ENCODE measurements around the gene CNOT11.

The CNOT11 gene

DNA sequence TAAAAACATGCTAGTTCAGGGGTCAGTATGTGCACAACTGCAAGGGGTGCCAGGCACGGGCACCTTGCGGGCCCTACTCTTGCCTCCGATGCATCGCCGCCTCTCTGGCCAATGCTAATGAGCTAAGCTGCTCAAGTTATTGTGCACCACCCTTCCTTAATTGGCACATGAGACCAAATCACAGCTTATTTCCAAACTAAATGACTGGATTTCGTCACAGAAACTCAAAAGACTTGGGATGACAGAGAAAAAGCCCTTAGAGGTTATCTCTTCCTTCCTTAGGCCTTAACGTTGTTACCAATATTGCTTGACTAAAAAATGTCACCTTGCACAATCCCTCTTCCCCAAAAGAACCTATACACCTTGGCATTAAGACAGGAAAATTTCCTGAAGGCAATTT is 48.1 kb downstream of the CNOT11 start:
- WGBS = 67% methylated on average over 7 of the region's 7 CpGs
- H3K4me3 ChIP-seq (ENCODE audit: low read length) = no peak overlapping the region
- no peaks in the 10 kb centered on the region for H3K9me3 ChIP-seq (ENCODE audit: insufficient read depth, low read depth, low read length)
- H3K27ac ChIP-seq (ENCODE audit: low read depth, low read length) = no peak overlapping the region
- no peak overlapping the region for H3K9ac ChIP-seq (ENCODE audit: low read depth, low read length)
- no peaks in the 10 kb centered on the region for H3K27me3 ChIP-seq (ENCODE audit: insufficient read depth, low read length)
- peaks cover 2% of the 10 kb centered on the region; the same call in 1 of the 2 replicates for H3K4me1 ChIP-seq (ENCODE audit: insufficient read depth, low read length)
- peaks cover 4% of the 10 kb centered on the region for H3K36me3 ChIP-seq (ENCODE audit: insufficient read depth, low read length)

GRCh38 chr2:101302016-101302415 is 49.3 kb downstream of the CNOT11 start:
- no peak overlapping the region for H3K9ac ChIP-seq (ENCODE audit: low read depth, low read length)
- H3K36me3 ChIP-seq (ENCODE audit: insufficient read depth, low read length) = peaks cover 4% of the 10 kb centered on the region
- no peaks in the 10 kb centered on the region for H3K27me3 ChIP-seq (ENCODE audit: insufficient read depth, low read length)
- WGBS = 91% methylated on average over 4 of the region's 4 CpGs
- H3K27ac ChIP-seq (ENCODE audit: low read depth, low read length) = no peak overlapping the region
- H3K4me3 ChIP-seq (ENCODE audit: low read length) = no peak overlapping the region
- peaks cover 9% of the 10 kb centered on the region; the same call in 1 of the 2 replicates for H3K4me1 ChIP-seq (ENCODE audit: insufficient read depth, low read length)
- H3K9me3 ChIP-seq (ENCODE audit: insufficient read depth, low read depth, low read length) = no peaks in the 10 kb centered on the region

GRCh38 chr2:101303688-101304087 is 51.0 kb downstream of the CNOT11 start:
- no peaks in the 10 kb centered on the region for H3K9me3 ChIP-seq (ENCODE audit: insufficient read depth, low read depth, low read length)
- H3K9ac ChIP-seq (ENCODE audit: low read depth, low read length) = no peak overlapping the region
- WGBS = no CpG with 5 or more reads among the region's 1 CpG
- H3K36me3 ChIP-seq (ENCODE audit: insufficient read depth, low read length) = peaks cover 4% of the 10 kb centered on the region
- H3K27ac ChIP-seq (ENCODE audit: low read depth, low read length) = no peak overlapping the region
- H3K27me3 ChIP-seq (ENCODE audit: insufficient read depth, low read length) = peaks cover 11% of the 10 kb centered on the region
- H3K4me1 ChIP-seq (ENCODE audit: insufficient read depth, low read length) = peaks cover 16% of the 10 kb centered on the region
- H3K4me3 ChIP-seq (ENCODE audit: low read length) = no peak overlapping the region

DNA sequence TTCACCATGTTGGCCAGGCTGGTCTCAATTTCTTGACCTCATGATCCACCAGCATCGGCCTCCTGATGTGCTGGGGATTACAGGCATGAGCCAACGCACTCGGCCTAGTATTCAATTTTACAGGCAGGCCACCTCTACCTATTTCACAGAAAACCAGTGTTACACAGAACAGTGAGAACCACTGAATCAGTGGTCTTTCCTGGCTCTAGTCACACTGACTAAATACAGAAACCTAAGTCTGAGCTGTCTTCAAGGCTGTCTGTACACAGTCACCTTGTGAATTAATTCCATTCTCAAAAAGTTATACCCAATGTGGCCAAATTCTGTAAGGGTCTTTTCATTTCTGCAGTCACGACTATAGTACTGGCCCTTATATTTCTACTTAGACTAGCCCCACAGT is 52.3 kb downstream of the CNOT11 start:
- no peak overlapping the region for H3K9ac ChIP-seq (ENCODE audit: low read depth, low read length)

GRCh38 chr2:101305492-101306078 is 52.9 kb downstream of the CNOT11 start:
- H3K27ac ChIP-seq (ENCODE audit: low read depth, low read length) = no peak overlapping the region
- 0 out of 2 replicates have a peak overlapping the region, but pooled peaks have one; percentile 2 for H3K4me3 ChIP-seq (ENCODE audit: low read length)
- H3K27me3 ChIP-seq (ENCODE audit: insufficient read depth, low read length) = peaks cover 11% of the 10 kb centered on the region
- peaks cover 4% of the 10 kb centered on the region; the same call in 1 of the 2 replicates for H3K36me3 ChIP-seq (ENCODE audit: insufficient read depth, low read length)
- peaks cover 20% of the 10 kb centered on the region for H3K4me1 ChIP-seq (ENCODE audit: insufficient read depth, low read length)
- H3K9ac ChIP-seq (ENCODE audit: low read depth, low read length) = no peak overlapping the region
- H3K9me3 ChIP-seq (ENCODE audit: insufficient read depth, low read depth, low read length) = no peaks in the 10 kb centered on the region
- 93% methylated on average over 5 of the region's 7 CpGs for WGBS

More for the DNA sequence above, 52.3 kb downstream of the CNOT11 start:
- Histone ChIP-seq H3K27me3 (ENCODE audit: insufficient read depth, low read length) (peaks cover 11% of the 10 kb centered on the region), H3K4me3 (ENCODE audit: low read length) (no peak overlapping the region), H3K9me3 (ENCODE audit: insufficient read depth, low read depth, low read length) (no peaks in the 10 kb centered on the region), H3K27ac (ENCODE audit: low read depth, low read length) (no peak overlapping the region), H3K4me1 (ENCODE audit: insufficient read depth, low read length) (peaks cover 16% of the 10 kb centered on the region), H3K36me3 (ENCODE audit: insufficient read depth, low read length) (peaks cover 4% of the 10 kb centered on the region; the same call in 1 of the 2 replicates)
- WGBS = 90% methylated on average over 4 of the region's 4 CpGs

- Histone ChIP-seq H3K9me3 (ENCODE audit: insufficient read depth, low read depth, low read length) (no peaks in the 10 kb centered on the region), H3K4me1 (ENCODE audit: insufficient read depth, low read length) (peaks cover 22% of the 10 kb centered on the region), H3K9ac (ENCODE audit: low read depth, low read length) (no peak overlapping the region; the same call in 1 of the 2 replicates), H3K4me3 (ENCODE audit: low read length) (peak overlapping the region; percentile 79), H3K27me3 (ENCODE audit: insufficient read depth, low read length) (peaks cover 11% of the 10 kb centered on the region), H3K27ac (ENCODE audit: low read depth, low read length) (no peak overlapping the region), H3K36me3 (ENCODE audit: insufficient read depth, low read length) (peaks cover 4% of the 10 kb centered on the region; the same call in 1 of the 2 replicates)
- 94% methylated on average over 7 of the region's 7 CpGs for WGBS
Observed at GRCh38 chr2:101306410-101306809, 53.7 kb downstream of the CNOT11 start.

DNA sequence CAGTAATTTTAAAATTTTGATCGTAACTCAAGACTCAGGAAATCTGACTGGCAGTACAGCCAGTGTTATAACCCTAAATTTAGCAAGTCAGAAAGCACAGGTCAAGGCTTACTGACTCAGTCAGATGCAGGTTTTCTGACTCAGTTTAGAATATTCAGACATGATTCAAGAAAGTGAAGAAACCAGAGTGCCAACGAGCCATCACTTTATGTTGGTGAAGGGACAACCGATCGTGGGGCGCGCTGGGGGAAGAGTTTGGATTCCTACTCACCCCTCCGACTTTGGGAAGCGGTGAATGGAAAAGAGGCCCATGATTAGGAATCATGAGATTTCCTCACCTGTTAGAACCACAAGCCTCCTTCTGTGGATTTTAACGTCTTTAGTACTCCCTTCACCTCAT is 54.8 kb downstream of the CNOT11 start:
- H3K27ac ChIP-seq (ENCODE audit: low read depth, low read length) = no peak overlapping the region
- peaks cover 4% of the 10 kb centered on the region; the same call in 1 of the 2 replicates for H3K36me3 ChIP-seq (ENCODE audit: insufficient read depth, low read length)
- peaks cover 22% of the 10 kb centered on the region for H3K4me1 ChIP-seq (ENCODE audit: insufficient read depth, low read length)
- H3K9ac ChIP-seq (ENCODE audit: low read depth, low read length) = peak overlapping the region; percentile 69
- H3K27me3 ChIP-seq (ENCODE audit: insufficient read depth, low read length) = peaks cover 11% of the 10 kb centered on the region
- peak overlapping the region; percentile 79 for H3K4me3 ChIP-seq (ENCODE audit: low read length)
- H3K9me3 ChIP-seq (ENCODE audit: insufficient read depth, low read depth, low read length) = no peaks in the 10 kb centered on the region
- 73% methylated on average over 9 of the region's 9 CpGs for WGBS

- 3% methylated on average over 57 of the region's 57 CpGs for WGBS
- H3K4me3 ChIP-seq (ENCODE audit: low read length) = peak overlapping the region; percentile 79
Observed at GRCh38 chr2:101307950-101308431, 55.3 kb downstream of the CNOT11 start.

GRCh38 chr2:101308432-101309210 is 55.9 kb downstream of the CNOT11 start, which contains the start of gene RNF149:
Gene RNF149 (minus strand): TSS chr2:101308701. CDS start chr2:101308588, 113 bp downstream.
- WGBS = 9% methylated on average over 76 of the region's 76 CpGs
- Histone ChIP-seq H3K4me3 (ENCODE audit: low read length) (peak within 1 kb of the TSS; percentile 79), H3K36me3 (ENCODE audit: insufficient read depth, low read length) (peaks cover 4% of the 10 kb centered on the region; the same call in 1 of the 2 replicates), H3K27me3 (ENCODE audit: insufficient read depth, low read length) (peaks cover 11% of the 10 kb centered on the region), H3K27ac (ENCODE audit: low read depth, low read length) (no peak within 1 kb of the TSS; the same call in 1 of the 2 replicates), H3K4me1 (ENCODE audit: insufficient read depth, low read length) (peaks cover 22% of the 10 kb centered on the region), H3K9me3 (ENCODE audit: insufficient read depth, low read depth, low read length) (no peaks in the 10 kb centered on the region), H3K9ac (ENCODE audit: low read depth, low read length) (peak within 1 kb of the TSS; percentile 69)

More at GRCh38 chr2:101307950-101308431, 55.3 kb downstream of the CNOT11 start:
- Histone ChIP-seq H3K9ac (ENCODE audit: low read depth, low read length) (peak overlapping the region; percentile 69), H3K4me1 (ENCODE audit: insufficient read depth, low read length) (peaks cover 22% of the 10 kb centered on the region), H3K27me3 (ENCODE audit: insufficient read depth, low read length) (peaks cover 11% of the 10 kb centered on the region), H3K36me3 (ENCODE audit: insufficient read depth, low read length) (peaks cover 4% of the 10 kb centered on the region; the same call in 1 of the 2 replicates), H3K9me3 (ENCODE audit: insufficient read depth, low read depth, low read length) (no peaks in the 10 kb centered on the region), H3K27ac (ENCODE audit: low read depth, low read length) (no peak overlapping the region; the same call in 1 of the 2 replicates)

DNA sequence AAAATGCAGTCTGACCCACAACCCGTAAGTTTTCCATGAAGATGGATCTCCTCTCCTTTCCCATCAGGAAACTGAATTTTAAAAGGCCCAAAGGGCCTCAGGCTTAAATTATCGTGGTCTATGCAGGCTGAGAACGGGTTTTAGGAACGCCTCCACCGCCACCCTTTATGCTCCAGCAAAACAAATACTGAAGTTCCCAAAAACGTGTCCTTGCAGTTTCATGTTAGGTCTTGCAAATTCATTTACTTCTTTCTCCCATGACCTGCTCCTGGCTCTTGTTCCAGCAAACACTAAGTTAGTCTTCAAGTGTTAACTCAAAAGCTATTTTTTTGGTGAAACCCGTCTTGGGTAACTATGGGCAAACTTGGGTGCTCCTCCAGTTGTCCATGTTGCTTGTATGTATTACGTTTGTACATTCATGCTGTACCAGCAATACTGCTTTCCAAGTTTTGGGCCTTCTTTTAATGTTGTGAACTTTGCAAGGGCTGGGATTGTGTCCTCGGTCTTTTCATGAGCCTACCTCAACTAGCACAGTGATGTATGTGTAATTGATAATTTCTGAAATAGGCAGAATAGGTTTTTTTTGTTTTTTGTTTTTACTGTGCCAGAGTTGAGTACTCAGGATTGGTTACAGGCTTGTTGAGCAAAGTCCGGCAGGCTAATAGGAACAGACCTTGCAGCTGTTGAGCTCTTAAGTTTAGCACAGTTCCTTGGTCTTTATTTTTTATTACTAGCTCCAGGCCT is 57.6 kb downstream of the CNOT11 start:
- 84% methylated on average over 10 of the region's 10 CpGs for WGBS
- H3K4me3 ChIP-seq (ENCODE audit: low read length) = no peak overlapping the region
- H3K27ac ChIP-seq (ENCODE audit: low read depth, low read length) = no peak overlapping the region
- H3K4me1 ChIP-seq (ENCODE audit: insufficient read depth, low read length) = peaks cover 20% of the 10 kb centered on the region
- H3K27me3 ChIP-seq (ENCODE audit: insufficient read depth, low read length) = peaks cover 11% of the 10 kb centered on the region
- no peak overlapping the region for H3K9ac ChIP-seq (ENCODE audit: low read depth, low read length)
- no peaks in the 10 kb centered on the region for H3K9me3 ChIP-seq (ENCODE audit: insufficient read depth, low read depth, low read length)
- peaks cover 1% of the 10 kb centered on the region; the same call in 1 of the 2 replicates for H3K36me3 ChIP-seq (ENCODE audit: insufficient read depth, low read length)
